K562 (cell line): ENCODE data around the gene FOXP4.

Source experiments
- DACH1 ChIP-seq: fragments of 450-650 bp; IDR thresholded peaks from 2 replicates; pipeline ENCODE4 v1.6.1; 2018; ENCODE audit not compliant: partially characterized antibody
- HNRNPL ChIP-seq: fragments of 200-400 bp; formaldehyde crosslinking; IDR thresholded peaks from 2 replicates; pipeline ENCODE4 v1.6.1; 2017; ENCODE audit warnings: low read depth, mild to moderate bottlenecking, low read length
- JUNB ChIP-seq: fragments of 450-650 bp; formaldehyde crosslinking; conservative IDR thresholded peaks from 2 replicates; pipeline ENCODE4 v1.4.0; 2020; ENCODE audit warnings: mild to moderate bottlenecking
- KAT2B ChIP-seq: IDR thresholded peaks from one replicate; pipeline ENCODE4 v1.6.1; 2012; ENCODE audit warnings: low read depth, mild to moderate bottlenecking, control low read depth, inconsistent platforms, low read length, moderate library complexity
- POLR2AphosphoS5 ChIP-seq: IDR thresholded peaks from 2 replicates; pipeline ENCODE4 v1.6.1; 2011; ENCODE audit warnings: mild to moderate bottlenecking, low read depth, low read length, moderate library complexity; ENCODE audit not compliant: control insufficient read depth, insufficient read depth
- REST ChIP-seq, 2 experiments: fragments of 450-650 bp; formaldehyde crosslinking in 1 of 2; IDR thresholded peaks; 2 replicates each; pipeline versions ENCODE4 v1.4.0 to v1.6.1; 2014 to 2020; ENCODE audit warnings: mild to moderate bottlenecking in 2 of 2, borderline replicate concordance in 1 of 2, low read depth in 1 of 2
- TAF1 ChIP-seq: IDR thresholded peaks from 2 replicates; pipeline ENCODE4 v1.6.1; 2011; ENCODE audit warnings: mild to moderate bottlenecking, low read length, moderate library complexity; ENCODE audit not compliant: insufficient read depth, control insufficient read depth, severe bottlenecking; ENCODE audit errors: extremely low read depth
- YY1 ChIP-seq, 3 experiments: IDR thresholded peaks; 2 replicates each; pipeline ENCODE4 v1.6.1; 2011; ENCODE audit warnings: low read length in 2 of 3, mild to moderate bottlenecking in 2 of 3, moderate library complexity in 2 of 3, borderline replicate concordance in 1 of 3, control low read depth in 1 of 3, low read depth in 1 of 3; ENCODE audit not compliant: insufficient read depth in 3 of 3, insufficient replicate concordance in 2 of 3, control insufficient read depth in 1 of 3, insufficient read length in 1 of 3; ENCODE audit errors: extremely low read depth in 1 of 3
- ZBTB11 ChIP-seq, 3 experiments: fragments of 200-800 bp in 1 of 3; fragments of 250-450 bp in 1 of 3; fragments of 450-650 bp in 1 of 3; sonication (Bioruptor Pico) in 1 of 3; sonication (Bioruptor generic) in 1 of 3; formaldehyde crosslinking in 1 of 3; IDR thresholded peaks; 2 replicates each; pipeline versions ENCODE4 v1.6.1 to v1.8.0; 2016 to 2022; ENCODE audit warnings: mild to moderate bottlenecking in 2 of 3, missing genetic modification characterization in 2 of 3, missing compliant biosample characterization in 1 of 3, moderate library complexity in 1 of 3
- ZNF76 ChIP-seq: fragments of 250-450 bp; sonication (Bioruptor Pico); IDR thresholded peaks from 2 replicates; pipeline ENCODE4 v1.4.0; 2020; ENCODE audit warnings: mild to moderate bottlenecking, moderate library complexity, borderline replicate concordance

DNA sequence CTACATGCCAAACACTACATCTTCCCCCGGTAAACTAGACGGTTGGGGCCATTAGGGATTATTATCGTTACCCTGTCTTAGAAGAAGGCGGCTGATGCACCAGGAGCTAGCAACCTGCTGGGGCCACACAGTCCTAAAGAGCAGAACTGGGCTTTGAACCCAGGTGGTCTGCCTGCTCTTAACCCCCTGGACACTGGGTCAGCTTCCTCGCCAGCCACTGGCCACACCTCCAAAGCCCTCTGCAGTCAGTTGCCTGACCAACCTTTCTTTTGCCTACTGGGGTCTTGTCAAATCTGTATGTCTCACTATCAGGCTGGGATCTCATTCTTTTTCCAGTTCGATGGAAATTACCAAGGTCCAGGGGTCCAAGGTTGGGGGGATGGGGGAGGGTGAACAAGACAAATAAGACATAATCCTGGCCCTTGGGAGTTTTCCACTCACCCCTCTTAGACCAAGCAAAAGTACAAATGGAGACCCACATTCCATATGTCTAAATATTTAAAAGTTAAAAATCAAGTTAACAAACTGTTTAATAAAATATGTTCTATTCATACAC lies 34.0 kb upstream of the FOXP4 start:
- TF ChIP-seq ZBTB11 (CRISPR knock-in tag; IDR thresholded peaks at IDR 0.05) = no peak
- no peak for TF ChIP-seq REST (IDR thresholded peaks at IDR 0.05; ENCODE audit: borderline replicate concordance)
- no peak for TF ChIP-seq REST (CRISPR knock-in tag; IDR thresholded peaks at IDR 0.05; ENCODE audit: low read depth)
- TF ChIP-seq HNRNPL = no peak
- TF ChIP-seq ZNF76 (CRISPR knock-in tag) = no peak
- TF ChIP-seq POLR2AphosphoS5 = no peak
- no peak for TF ChIP-seq YY1 (IDR thresholded peaks at IDR 0.05; ENCODE audit: borderline replicate concordance in 1 of 3, control insufficient read depth in 1 of 3, extremely low read depth in 1 of 3, insufficient read depth in 3 of 3, insufficient read length in 1 of 3, insufficient replicate concordance in 2 of 3, low read depth in 1 of 3, low read length in 2 of 3)
- TF ChIP-seq KAT2B = no peak
- no peak for TF ChIP-seq JUNB (CRISPR knock-in tag)
- no peak for TF ChIP-seq TAF1
- TF ChIP-seq DACH1 = no peak
